Measurements from ENCODE around the gene GLIS1. TPM values are rescaled to one million over a fixed set of nuclear protein-coding genes. Genes with fewer than 3 reads are reported as not detected.

The GLIS1 gene
- total RNA-seq, 1 donor from 2014 or later: 0.07 TPM

DNA sequence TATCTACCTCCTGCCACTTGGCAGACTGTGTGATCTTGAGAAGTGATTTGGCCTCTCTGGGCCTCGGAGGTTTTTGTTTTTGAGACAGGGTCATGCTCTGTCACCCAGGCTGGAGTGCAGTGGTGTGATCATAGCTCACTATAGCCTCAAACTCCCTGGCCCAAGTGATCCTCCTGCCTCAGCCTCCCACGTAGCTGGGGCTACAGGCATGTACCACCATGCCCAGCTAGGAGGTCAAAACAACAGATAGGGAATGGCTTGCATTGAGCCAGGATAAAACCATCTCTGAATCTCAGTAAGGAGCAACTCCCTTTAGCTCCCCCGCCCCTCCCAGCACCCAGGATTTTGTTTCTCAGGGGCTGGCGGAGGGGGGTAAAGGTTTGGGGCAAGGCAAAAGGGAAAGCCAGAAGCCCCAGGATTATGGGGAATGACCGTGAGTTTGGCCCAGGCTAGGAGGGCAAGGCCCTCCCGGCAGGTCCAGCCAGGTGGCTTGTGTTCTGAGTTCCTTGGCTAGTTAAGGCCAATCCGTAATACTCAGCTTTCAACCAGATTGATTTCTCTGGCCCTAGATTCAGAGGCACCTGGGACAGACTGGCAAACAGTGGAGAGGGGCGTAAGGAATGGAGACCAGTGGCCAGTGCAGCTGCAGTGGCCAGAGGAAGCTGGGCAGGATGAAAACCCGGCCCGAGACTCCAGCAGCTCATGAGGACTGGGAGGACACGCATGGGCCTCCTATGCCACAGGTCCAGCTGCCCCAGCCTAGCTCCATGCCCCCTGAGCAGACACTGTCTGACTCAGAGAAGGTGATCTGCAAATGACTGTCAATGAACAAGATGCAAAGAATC is 149.7 kb downstream of the GLIS1 start:
- Histone ChIP-seq H3K79me2 (ENCODE audit: insufficient read depth, low read length) (peaks cover 14% of the 10 kb centered on the region), H3K9me3 (ENCODE audit: insufficient read depth, low read depth, low read length) (no peaks in the 10 kb centered on the region), H4K20me1 (ENCODE audit: insufficient read depth, low read length) (peaks cover 96% of the 10 kb centered on the region), H3K4me2 (ENCODE audit: low read length) (no peak overlapping the region), H3K27ac (ENCODE audit: low read depth, low read length) (no peak overlapping the region), H3K27me3 (ENCODE audit: insufficient read depth, low read length) (no peaks in the 10 kb centered on the region), H3K4me1 (ENCODE audit: insufficient read depth, low read length) (peaks cover 4% of the 10 kb centered on the region), H3K36me3 (ENCODE audit: insufficient read depth, low read length) (no peaks in the 10 kb centered on the region), H2AFZ (ENCODE audit: low read depth, low read length) (no peak overlapping the region), H3K4me3 (ENCODE audit: insufficient read depth, low read depth, low read length) (no peak overlapping the region), H3K9ac (ENCODE audit: low read length) (no peak overlapping the region)
- Mint-ChIP-seq H3K4me3 (ENCODE audit: unreplicated experiment) (no peak overlapping the region), H3K27ac (ENCODE audit: unreplicated experiment) (no peak overlapping the region), H3K9me3 (ENCODE audit: unreplicated experiment) (no peaks in the 10 kb centered on the region), H3K27me3 (ENCODE audit: low read depth, unreplicated experiment) (peaks cover 56% of the 10 kb centered on the region), H3K36me3 (ENCODE audit: low read depth, unreplicated experiment) (no peaks in the 10 kb centered on the region), H3K4me1 (ENCODE audit: low read depth, unreplicated experiment) (peaks cover 4% of the 10 kb centered on the region)
- no peak for DNase-seq (ENCODE audit: low read depth)
- TF ChIP-seq EZH2 (IDR thresholded peaks at IDR 0.05; ENCODE audit: insufficient read depth, low read length): no peak
- TF ChIP-seq, protein P1, sequence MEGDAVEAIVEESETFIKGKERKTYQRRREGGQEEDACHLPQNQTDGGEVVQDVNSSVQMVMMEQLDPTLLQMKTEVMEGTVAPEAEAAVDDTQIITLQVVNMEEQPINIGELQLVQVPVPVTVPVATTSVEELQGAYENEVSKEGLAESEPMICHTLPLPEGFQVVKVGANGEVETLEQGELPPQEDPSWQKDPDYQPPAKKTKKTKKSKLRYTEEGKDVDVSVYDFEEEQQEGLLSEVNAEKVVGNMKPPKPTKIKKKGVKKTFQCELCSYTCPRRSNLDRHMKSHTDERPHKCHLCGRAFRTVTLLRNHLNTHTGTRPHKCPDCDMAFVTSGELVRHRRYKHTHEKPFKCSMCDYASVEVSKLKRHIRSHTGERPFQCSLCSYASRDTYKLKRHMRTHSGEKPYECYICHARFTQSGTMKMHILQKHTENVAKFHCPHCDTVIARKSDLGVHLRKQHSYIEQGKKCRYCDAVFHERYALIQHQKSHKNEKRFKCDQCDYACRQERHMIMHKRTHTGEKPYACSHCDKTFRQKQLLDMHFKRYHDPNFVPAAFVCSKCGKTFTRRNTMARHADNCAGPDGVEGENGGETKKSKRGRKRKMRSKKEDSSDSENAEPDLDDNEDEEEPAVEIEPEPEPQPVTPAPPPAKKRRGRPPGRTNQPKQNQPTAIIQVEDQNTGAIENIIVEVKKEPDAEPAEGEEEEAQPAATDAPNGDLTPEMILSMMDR (IDR thresholded peaks at IDR 0.05; ENCODE audit: insufficient read depth, low read depth, low read length): no peak
- FAIRE-seq: no peak

GRCh38 chr1:53588053-53588779 is 150.7 kb downstream of the GLIS1 start:
- Histone ChIP-seq H4K20me1 (ENCODE audit: insufficient read depth, low read length) (peaks cover 100% of the 10 kb centered on the region), H3K79me2 (ENCODE audit: insufficient read depth, low read length) (peaks cover 17% of the 10 kb centered on the region), H3K9me3 (ENCODE audit: insufficient read depth, low read depth, low read length) (no peaks in the 10 kb centered on the region), H2AFZ (ENCODE audit: low read depth, low read length) (no peak overlapping the region), H3K27ac (ENCODE audit: low read depth, low read length) (no peak overlapping the region), H3K36me3 (ENCODE audit: insufficient read depth, low read length) (no peaks in the 10 kb centered on the region), H3K27me3 (ENCODE audit: insufficient read depth, low read length) (no peaks in the 10 kb centered on the region), H3K9ac (ENCODE audit: low read length) (no peak overlapping the region), H3K4me1 (ENCODE audit: insufficient read depth, low read length) (peaks cover 4% of the 10 kb centered on the region), H3K4me2 (ENCODE audit: low read length) (no peak overlapping the region), H3K4me3 (ENCODE audit: insufficient read depth, low read depth, low read length) (no peak overlapping the region)
- Mint-ChIP-seq H3K27me3 (ENCODE audit: low read depth, unreplicated experiment) (peaks cover 62% of the 10 kb centered on the region), H3K27ac (ENCODE audit: unreplicated experiment) (no peak overlapping the region), H3K9me3 (ENCODE audit: unreplicated experiment) (no peaks in the 10 kb centered on the region), H3K4me3 (ENCODE audit: unreplicated experiment) (no peak overlapping the region), H3K36me3 (ENCODE audit: low read depth, unreplicated experiment) (no peaks in the 10 kb centered on the region), H3K4me1 (ENCODE audit: low read depth, unreplicated experiment) (peaks cover 4% of the 10 kb centered on the region)
- DNase-seq (ENCODE audit: low read depth): no peak
- no peak for FAIRE-seq
- TF ChIP-seq, protein P1 (IDR thresholded peaks at IDR 0.05; ENCODE audit: insufficient read depth, low read depth, low read length): no peak
- TF ChIP-seq EZH2 (IDR thresholded peaks at IDR 0.05; ENCODE audit: insufficient read depth, low read length): no peak
